Vagina (tissue), 2 donors: ENCODE data around the gene ARL5B.

Source experiments
- POLR2A ChIP-seq, 2 donors: fragments of 450-650 bp; IDR thresholded peaks; one replicate each; pipeline ENCODE4 v1.6.1; 2017; ENCODE audit warnings: antibody characterized with exemption in 2 of 2, mild to moderate bottlenecking in 2 of 2, moderate library complexity in 2 of 2
- POLR2AphosphoS5 ChIP-seq, 2 donors: sonication (generic); formaldehyde crosslinking; IDR thresholded peaks; one replicate each; pipeline ENCODE4 v1.9.0; 2017; ENCODE audit warnings: antibody characterized with exemption in 2 of 2, mild to moderate bottlenecking in 2 of 2, low read depth in 1 of 2; ENCODE audit not compliant: insufficient read depth in 1 of 2

DNA sequence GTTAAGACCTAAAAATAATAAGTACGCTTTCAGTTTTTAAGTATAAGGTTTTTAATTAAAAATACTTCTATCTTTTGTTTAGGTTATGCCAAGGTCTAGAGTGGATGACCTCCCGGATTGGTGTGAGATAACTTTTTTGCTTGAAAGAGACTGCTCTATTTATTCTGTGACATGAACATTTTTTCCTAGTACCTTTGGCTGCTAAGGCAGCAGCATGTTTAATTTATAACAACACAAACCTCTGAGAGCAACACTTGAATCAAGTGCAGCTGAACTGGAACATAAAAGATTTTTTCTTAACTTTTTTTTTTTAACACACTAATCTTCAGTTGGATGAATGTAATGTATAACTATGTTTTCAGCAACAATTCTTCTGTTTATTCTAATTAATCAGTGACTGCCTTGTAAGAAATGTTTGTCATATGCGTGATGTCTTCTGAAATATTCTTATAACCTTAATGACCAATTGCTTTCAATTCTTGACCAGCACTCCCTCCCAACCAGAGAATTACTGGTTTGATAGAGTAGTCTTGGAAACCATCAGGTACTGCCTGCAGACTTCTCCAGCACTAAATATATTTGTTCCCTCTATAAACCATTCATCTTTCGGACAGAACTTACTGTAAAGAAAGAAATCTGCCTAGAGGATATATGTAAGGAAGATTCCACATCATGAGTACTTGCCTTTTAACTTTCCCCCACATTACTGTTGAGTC lies 16.0 kb downstream of the ARL5B start:
- TF ChIP-seq POLR2AphosphoS5 (IDR thresholded peaks at IDR 0.05; ENCODE audit: insufficient read depth in 1 of 2, low read depth in 1 of 2) (no peak), POLR2A (IDR thresholded peaks at IDR 0.05) (no peak)
